ENCODE results near the gene MAGI2.

GRCh38 chr7:79320741-79321473 is 132.6 kb downstream of the MAGI2 start:
- TF ChIP-seq CTCF (IDR thresholded peaks at IDR 0.05; ENCODE audit: extremely low read depth in 1 of 2, insufficient read depth in 1 of 2, low read depth in 1 of 2, low read length in 2 of 2) (no peak), POLR2A (IDR thresholded peaks at IDR 0.05; ENCODE audit: low read depth, low read length) (no peak), EZH2 (IDR thresholded peaks at IDR 0.05; ENCODE audit: borderline replicate concordance, low read depth, low read length, severe bottlenecking) (no peak), FOS (IDR thresholded peaks at IDR 0.05; ENCODE audit: borderline replicate concordance, insufficient read depth, low read length) (no peak), POLR2AphosphoS5 (IDR thresholded peaks at IDR 0.05; ENCODE audit: insufficient read depth, low read depth, low read length) (no peak), MYC (IDR thresholded peaks at IDR 0.05; ENCODE audit: low read depth, low read length) (no peak), GATA2 (IDR thresholded peaks at IDR 0.05; ENCODE audit: insufficient read depth, insufficient read length, low read depth, low read length) (no peak), MAX (IDR thresholded peaks at IDR 0.05; ENCODE audit: insufficient read depth, insufficient read length) (no peak)
